Measurements from ENCODE around the gene PON3. TPM values are rescaled to one million over a fixed set of nuclear protein-coding genes. Genes with fewer than 3 reads are reported as not detected.

Gene PON3
- total and polyA plus RNA-seq, 2 experiments from 2014 or later = 1.4 to 1.6 TPM

DNA sequence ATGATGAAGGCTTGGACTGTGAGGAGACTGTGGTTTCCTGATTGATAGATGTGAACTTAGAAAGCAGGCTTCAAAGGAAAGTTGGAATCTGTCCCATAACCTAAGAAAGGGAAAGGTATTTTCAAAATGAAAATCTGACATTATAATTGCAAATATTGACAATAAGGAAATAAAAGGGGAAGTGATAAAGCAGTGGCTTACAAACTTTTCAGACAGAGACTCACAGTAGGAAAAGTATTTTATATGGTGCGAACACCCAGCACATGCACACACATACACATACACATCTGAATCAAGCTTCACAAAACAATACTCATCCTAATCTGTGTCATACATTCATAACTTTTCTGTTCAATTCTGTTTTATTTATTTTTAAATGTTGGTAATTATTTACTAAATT, 76.6 kb downstream of the PON3 start (continued):
- TF ChIP-seq, protein P1, sequence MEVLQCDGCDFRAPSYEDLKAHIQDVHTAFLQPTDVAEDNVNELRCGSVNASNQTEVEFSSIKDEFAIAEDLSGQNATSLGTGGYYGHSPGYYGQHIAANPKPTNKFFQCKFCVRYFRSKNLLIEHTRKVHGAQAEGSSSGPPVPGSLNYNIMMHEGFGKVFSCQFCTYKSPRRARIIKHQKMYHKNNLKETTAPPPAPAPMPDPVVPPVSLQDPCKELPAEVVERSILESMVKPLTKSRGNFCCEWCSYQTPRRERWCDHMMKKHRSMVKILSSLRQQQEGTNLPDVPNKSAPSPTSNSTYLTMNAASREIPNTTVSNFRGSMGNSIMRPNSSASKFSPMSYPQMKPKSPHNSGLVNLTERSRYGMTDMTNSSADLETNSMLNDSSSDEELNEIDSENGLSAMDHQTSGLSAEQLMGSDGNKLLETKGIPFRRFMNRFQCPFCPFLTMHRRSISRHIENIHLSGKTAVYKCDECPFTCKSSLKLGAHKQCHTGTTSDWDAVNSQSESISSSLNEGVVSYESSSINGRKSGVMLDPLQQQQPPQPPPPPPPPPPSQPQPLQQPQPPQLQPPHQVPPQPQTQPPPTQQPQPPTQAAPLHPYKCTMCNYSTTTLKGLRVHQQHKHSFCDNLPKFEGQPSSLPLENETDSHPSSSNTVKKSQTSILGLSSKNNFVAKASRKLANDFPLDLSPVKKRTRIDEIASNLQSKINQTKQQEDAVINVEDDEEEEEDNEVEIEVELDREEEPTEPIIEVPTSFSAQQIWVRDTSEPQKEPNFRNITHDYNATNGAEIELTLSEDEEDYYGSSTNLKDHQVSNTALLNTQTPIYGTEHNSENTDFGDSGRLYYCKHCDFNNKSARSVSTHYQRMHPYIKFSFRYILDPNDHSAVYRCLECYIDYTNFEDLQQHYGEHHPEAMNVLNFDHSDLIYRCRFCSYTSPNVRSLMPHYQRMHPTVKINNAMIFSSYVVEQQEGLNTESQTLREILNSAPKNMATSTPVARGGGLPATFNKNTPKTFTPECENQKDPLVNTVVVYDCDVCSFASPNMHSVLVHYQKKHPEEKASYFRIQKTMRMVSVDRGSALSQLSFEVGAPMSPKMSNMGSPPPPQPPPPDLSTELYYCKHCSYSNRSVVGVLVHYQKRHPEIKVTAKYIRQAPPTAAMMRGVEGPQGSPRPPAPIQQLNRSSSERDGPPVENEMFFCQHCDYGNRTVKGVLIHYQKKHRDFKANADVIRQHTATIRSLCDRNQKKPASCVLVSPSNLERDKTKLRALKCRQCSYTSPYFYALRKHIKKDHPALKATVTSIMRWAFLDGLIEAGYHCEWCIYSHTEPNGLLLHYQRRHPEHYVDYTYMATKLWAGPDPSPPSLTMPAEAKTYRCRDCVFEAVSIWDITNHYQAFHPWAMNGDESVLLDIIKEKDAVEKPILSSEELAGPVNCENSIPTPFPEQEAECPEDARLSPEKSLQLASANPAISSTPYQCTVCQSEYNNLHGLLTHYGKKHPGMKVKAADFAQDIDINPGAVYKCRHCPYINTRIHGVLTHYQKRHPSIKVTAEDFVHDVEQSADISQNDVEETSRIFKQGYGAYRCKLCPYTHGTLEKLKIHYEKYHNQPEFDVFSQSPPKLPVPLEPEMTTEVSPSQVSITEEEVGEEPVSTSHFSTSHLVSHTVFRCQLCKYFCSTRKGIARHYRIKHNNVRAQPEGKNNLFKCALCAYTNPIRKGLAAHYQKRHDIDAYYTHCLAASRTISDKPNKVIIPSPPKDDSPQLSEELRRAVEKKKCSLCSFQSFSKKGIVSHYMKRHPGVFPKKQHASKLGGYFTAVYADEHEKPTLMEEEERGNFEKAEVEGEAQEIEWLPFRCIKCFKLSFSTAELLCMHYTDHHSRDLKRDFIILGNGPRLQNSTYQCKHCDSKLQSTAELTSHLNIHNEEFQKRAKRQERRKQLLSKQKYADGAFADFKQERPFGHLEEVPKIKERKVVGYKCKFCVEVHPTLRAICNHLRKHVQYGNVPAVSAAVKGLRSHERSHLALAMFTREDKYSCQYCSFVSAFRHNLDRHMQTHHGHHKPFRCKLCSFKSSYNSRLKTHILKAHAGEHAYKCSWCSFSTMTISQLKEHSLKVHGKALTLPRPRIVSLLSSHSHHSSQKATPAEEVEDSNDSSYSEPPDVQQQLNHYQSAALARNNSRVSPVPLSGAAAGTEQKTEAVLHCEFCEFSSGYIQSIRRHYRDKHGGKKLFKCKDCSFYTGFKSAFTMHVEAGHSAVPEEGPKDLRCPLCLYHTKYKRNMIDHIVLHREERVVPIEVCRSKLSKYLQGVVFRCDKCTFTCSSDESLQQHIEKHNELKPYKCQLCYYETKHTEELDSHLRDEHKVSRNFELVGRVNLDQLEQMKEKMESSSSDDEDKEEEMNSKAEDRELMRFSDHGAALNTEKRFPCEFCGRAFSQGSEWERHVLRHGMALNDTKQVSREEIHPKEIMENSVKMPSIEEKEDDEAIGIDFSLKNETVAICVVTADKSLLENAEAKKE (CRISPR knock-in tag; IDR thresholded peaks at IDR 0.05) = no peak
- TF ChIP-seq EZH2 (IDR thresholded peaks at IDR 0.05; ENCODE audit: low read depth, unreplicated experiment) = no peak
- TF ChIP-seq ZNF114 (CRISPR knock-in tag; IDR thresholded peaks at IDR 0.05) = no peak

DNA sequence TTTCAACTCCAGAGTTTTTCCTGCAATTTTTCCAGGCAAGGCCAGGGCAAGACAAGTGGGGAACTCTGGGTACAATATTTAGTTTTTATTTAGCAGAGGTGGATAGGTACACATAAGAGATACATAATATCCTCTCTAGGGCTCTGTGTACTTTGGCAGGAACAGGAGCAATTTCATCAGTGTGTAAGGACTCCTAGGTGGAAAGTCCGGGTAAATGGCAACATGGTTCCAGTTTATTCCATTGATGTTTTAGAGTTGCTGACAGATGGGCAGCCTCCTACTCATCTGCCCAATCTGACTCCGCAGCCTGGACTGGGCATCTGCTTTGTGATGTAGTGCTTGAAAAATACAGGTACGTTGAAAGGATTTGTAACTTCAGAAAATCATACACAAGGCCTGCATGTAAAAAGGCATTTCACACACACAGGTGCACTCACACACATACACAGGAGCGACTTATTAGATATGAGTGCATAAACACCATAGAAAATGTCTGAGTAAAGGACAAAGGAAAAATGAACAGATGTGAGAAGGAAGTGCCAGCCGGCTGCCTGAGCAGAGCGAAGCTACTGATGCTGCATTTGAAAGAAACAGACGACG, 77.6 kb downstream of the PON3 start:
- H2AFZ ChIP-seq = no peak overlapping the region
- no peak overlapping the region for H3K27ac ChIP-seq (ENCODE audit: low read depth)
- H3K27ac Mint-ChIP-seq = no peak overlapping the region

More for the DNA sequence above, 77.6 kb downstream of the PON3 start:
- no peaks in the 10 kb centered on the region for H3K36me3 ChIP-seq (ENCODE audit: insufficient read depth)
- Mint-ChIP-seq H3K4me3 (no peak overlapping the region), H3K36me3 (ENCODE audit: low read depth) (no peaks in the 10 kb centered on the region), H3K27me3 (ENCODE audit: insufficient read depth, low read depth, poor library complexity) (peaks cover 1% of the 10 kb centered on the region), H3K4me1 (peaks cover 2% of the 10 kb centered on the region), H3K9me3 (no peaks in the 10 kb centered on the region)
- no peak for DNase-seq (ENCODE audit: low spot score)
- H3F3A ChIP-seq (replicated peaks; ENCODE audit: low read depth) = no peaks in the 10 kb centered on the region
- peaks cover 4% of the 10 kb centered on the region; the same call in 1 of the 2 replicates for H3K9me2 ChIP-seq (ENCODE audit: insufficient read depth)
- no peak overlapping the region for H3K4me3 ChIP-seq
- H3K4me1 ChIP-seq (ENCODE audit: insufficient read depth) = no peaks in the 10 kb centered on the region
- H3K4me2 ChIP-seq = no peak overlapping the region
- H3K27me3 ChIP-seq (ENCODE audit: insufficient read depth) = no peaks in the 10 kb centered on the region; the same call in 1 of the 2 replicates
- no peak for ATAC-seq
- H3K79me2 ChIP-seq (replicated peaks; ENCODE audit: insufficient read depth) = no peaks in the 10 kb centered on the region
- H4K20me1 ChIP-seq (replicated peaks; ENCODE audit: insufficient read depth) = no peaks in the 10 kb centered on the region
- TF ChIP-seq ZNF114 (CRISPR knock-in tag; IDR thresholded peaks at IDR 0.05) (no peak), NANOG (IDR thresholded peaks at IDR 0.05; ENCODE audit: borderline replicate concordance) (no peak), STAT1 (IDR thresholded peaks at IDR 0.05; ENCODE audit: unreplicated experiment) (no peak), EZH2 (IDR thresholded peaks at IDR 0.05; ENCODE audit: low read depth, unreplicated experiment) (no peak)
